GM10266 (cell line): Measurements from ENCODE around the gene SETD1B.
"Not testable (repeated sequence)": the region's sequence is repeated elsewhere in the genome, so short reads cannot be mapped to it uniquely, and the experiment has no call there.

Source experiments
- DNase-seq: peaks from one replicate; pipeline ENCODE4 v3.0.0; 2012; ENCODE audit errors: extremely low spot score
- CTCF ChIP-seq: IDR thresholded peaks from 2 replicates; pipeline ENCODE4 v1.5.1; 2012; ENCODE audit warnings: mild to moderate bottlenecking, low read depth; ENCODE audit not compliant: control insufficient read depth, insufficient read depth; ENCODE audit errors: missing control alignments

The SETD1B gene

GRCh38 chr12:121788176-121788818 lies 15.5 kb upstream of the SETD1B start:
- TF ChIP-seq CTCF, result no peak
- no peak for DNase-seq

DNA sequence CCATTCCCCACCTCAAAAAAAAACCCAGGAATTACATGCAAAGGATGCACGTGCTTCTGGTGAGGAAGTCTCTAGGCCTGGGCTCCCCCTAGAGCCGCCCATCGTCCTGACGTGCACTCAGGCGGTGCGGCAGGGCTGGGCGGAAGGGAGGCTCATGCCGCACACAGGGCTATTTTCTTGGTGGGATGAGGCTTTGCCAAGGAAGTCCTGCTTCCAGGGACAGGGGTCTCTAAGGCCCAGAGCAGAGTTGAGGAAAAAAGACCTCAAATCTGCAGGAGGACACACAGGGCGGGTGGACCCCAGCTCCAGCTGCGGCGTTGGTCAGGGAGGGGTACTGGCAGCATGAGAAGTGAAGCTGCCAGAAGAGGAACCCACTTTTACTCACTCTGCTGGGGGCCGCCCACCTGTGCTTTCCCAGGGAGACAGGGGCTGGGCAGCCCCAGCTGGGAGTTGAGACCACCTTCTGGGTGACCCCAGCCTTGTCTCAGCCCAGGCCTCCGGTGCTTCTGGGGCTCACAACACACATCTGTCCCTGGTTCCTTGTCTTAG lies 14.5 kb upstream of the SETD1B start:
- no peak for TF ChIP-seq CTCF
- DNase-seq, result no peak

DNA sequence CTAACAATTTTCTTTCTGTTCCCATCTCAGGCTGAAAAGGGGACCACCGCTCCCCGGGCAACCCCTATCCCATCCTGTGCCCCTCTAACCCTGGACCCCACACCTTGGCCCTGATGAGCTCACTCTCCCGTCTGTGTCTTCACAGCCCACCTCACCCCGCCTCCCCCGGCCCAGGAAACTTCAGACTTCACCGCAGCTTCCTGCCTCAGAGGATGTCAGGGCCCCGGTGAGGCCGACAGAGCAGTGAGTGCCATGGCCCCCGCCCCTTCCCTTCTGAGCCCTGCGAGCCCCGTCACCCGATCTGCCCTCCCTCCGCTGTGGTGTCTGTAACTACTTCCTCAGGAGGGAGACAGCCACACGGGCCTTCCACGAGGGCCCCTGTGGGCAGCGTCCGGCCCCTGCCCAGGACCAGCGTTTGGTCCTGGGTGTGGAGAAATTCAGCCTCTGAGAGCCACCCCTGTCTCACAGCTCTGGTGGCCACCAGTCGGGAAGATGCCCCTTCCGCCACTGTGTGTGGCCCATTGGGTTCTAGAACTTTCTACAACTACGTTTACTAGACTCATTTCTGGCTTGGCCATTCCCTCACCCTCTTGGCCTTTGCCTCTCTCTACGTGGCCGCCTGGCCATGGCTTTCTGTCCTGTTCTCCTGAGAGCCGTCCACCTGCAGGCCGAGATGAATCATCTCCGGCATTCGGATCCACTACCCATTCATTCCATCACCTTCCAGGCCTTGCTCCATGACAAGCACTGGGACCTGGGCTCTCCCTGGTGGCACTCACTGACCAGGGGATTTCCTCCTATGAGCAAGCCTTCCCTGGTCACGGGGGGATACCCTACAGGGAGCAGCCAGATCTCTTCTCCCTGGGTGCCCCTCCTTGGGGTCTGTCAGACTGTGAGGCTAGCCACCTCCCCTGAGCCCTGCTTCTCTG lies 13.7 kb upstream of the SETD1B start:
- peak; percentile 82 for DNase-seq
- TF ChIP-seq CTCF, result no peak

DNA sequence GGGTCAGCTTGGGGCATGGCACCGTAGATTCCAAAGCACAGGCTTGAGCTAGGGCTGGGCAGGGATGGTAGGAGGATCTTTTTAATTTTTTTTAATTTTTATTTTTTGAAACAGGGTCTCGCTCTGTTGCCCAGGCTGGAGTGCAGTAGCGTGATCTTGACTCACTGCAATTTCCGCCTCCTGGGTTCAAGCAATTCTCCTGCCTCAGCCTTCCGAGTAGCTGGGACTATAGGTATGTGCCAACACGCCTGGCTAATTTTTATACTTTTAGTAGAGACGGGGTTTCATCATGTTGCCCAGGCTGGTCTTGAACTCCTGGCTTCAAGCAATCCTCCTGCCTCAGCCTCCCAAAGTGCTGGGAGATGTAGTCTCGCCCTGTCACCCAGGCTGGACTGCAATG lies 13.0 kb upstream of the SETD1B start:
- DNase-seq, result not testable (repeated sequence)

- DNase-seq, result no peak
- no peak for TF ChIP-seq CTCF
Measured at GRCh38 chr12:121791671-121792551, 11.9 kb upstream of the SETD1B start.

DNA sequence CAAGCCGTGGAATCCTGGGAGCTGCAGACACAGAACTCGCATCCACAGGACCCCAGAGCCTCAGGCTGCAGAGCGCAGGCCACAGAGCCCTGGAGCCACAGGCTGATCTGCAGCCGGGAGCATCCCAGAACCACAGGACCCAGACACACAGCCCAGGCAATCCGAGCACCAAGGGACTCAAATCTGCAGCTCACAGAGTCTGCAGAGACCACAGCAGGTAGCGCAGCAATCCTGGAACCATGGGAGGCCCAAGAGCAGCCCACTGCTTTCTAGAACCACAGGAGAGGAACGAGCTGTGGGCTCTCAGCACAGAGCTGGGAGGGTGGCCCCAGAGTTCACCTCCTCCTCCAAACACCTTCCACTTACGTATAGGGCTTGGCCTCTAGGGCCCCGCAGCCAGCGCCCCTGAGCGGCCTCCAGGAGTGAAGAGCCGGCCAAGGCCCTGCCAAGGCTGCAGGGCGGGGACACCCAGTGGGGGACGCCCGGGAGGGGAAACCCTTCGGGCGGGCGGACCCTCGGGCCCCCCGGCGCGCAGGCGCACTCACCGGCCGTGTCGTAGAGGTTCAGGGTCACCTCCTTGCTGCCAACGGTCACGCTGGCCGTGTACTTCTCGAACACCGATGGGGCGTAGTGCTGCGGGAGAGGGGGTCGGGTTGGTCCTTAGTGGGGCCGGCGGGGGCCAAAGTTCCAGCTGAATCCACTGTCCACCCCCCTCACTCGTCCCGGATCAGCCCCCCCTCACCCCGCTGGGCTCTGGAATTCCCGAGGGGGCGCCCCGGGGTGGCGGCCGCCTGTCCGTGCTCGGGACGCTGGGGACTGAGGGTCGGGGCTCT lies 11.0 kb upstream of the SETD1B start:
- peak; percentile 74 for DNase-seq
- TF ChIP-seq CTCF, result peak; percentile 39

GRCh38 chr12:121793440-121793837 lies 10.4 kb upstream of the SETD1B start, which contains the start of gene RHOF:
RHOF (minus strand) TSS chr12:121793688; CDS start chr12:121793633, 55 bp downstream.
- TF ChIP-seq CTCF, result no peak
- DNase-seq, result peak; percentile 79
